NCI-H526 treated with DMSO at 0.1 percent for 48 hours (cell line): ENCODE data around the gene SLC6A3.

ENCODE experiments used
- DNase-seq: peaks from one replicate; lab custom pipeline; 2025; lab: John Stamatoyannopoulos, UW

Gene SLC6A3

GRCh38 chr5:1420211-1421195 is 24.7 kb downstream of the SLC6A3 start:
- no peak for DNase-seq

- DNase-seq = no peak
Observed at GRCh38 chr5:1419476-1420210, 25.6 kb downstream of the SLC6A3 start.

- DNase-seq = no peak
Observed at GRCh38 chr5:1418921-1419280, 26.3 kb downstream of the SLC6A3 start.

- DNase-seq = no peak
Observed at GRCh38 chr5:1418238-1418920, 26.9 kb downstream of the SLC6A3 start.

- no peak for DNase-seq
Observed at GRCh38 chr5:1417586-1418225, 27.5 kb downstream of the SLC6A3 start.

- no peak for DNase-seq
Observed at GRCh38 chr5:1416856-1417469, 28.3 kb downstream of the SLC6A3 start.

- no peak for DNase-seq
Observed at GRCh38 chr5:1415626-1416360, 29.4 kb downstream of the SLC6A3 start.

GRCh38 chr5:1415059-1415425 is 30.2 kb downstream of the SLC6A3 start:
- no peak for DNase-seq

GRCh38 chr5:1414311-1415058 is 30.8 kb downstream of the SLC6A3 start:
- DNase-seq = no peak

- DNase-seq = no peak
Observed at GRCh38 chr5:1413611-1414241, 31.5 kb downstream of the SLC6A3 start.

- DNase-seq = no peak
Observed at GRCh38 chr5:1413211-1413610, 32.0 kb downstream of the SLC6A3 start.

- DNase-seq = no peak
Observed at GRCh38 chr5:1412621-1413020, 32.6 kb downstream of the SLC6A3 start.

GRCh38 chr5:1412163-1412562 is 33.1 kb downstream of the SLC6A3 start:
- no peak for DNase-seq

GRCh38 chr5:1411099-1411498 is 34.1 kb downstream of the SLC6A3 start:
- DNase-seq = no peak

- no peak for DNase-seq
Observed at GRCh38 chr5:1410156-1411014, 34.9 kb downstream of the SLC6A3 start.

- no peak for DNase-seq
Observed at GRCh38 chr5:1409381-1410110, 35.7 kb downstream of the SLC6A3 start.

GRCh38 chr5:1406681-1407640 is 38.3 kb downstream of the SLC6A3 start:
- no peak for DNase-seq
